Hypothalamus (tissue), 51 donors: ENCODE results near the gene CENPU.
"Not testable (repeated sequence)": the region's sequence is repeated elsewhere in the genome, so short reads cannot be mapped to it uniquely, and the experiment has no call there.

Experiments
- DNase-seq, 51 donors: peaks; one replicate each; lab custom pipeline; 2025; lab: John Stamatoyannopoulos, UW

Gene CENPU

GRCh38 chr4:184752496-184753275 is 18.8 kb upstream of the CENPU start:
- DNase-seq = no peak

- DNase-seq = no peak
These were observed 17.7 kb upstream of the CENPU start for GRCh38 chr4:184751585-184751956.

- DNase-seq = no peak
These were observed 17.2 kb upstream of the CENPU start for GRCh38 chr4:184750926-184751584.

GRCh38 chr4:184748251-184748652 is 14.4 kb upstream of the CENPU start:
- DNase-seq = no peak

- DNase-seq = no peak
These were observed 13.3 kb upstream of the CENPU start for GRCh38 chr4:184747034-184747830.

- DNase-seq = peak in 40 of 51 donors; percentile 2 to 86 (median 36)
These were observed 12.2 kb upstream of the CENPU start for GRCh38 chr4:184745831-184746795.

GRCh38 chr4:184744236-184744635 is 10.3 kb upstream of the CENPU start:
- DNase-seq = no peak

- DNase-seq = no peak
These were observed 9.8 kb upstream of the CENPU start for GRCh38 chr4:184743650-184744049.

- DNase-seq = not testable (repeated sequence)
These were observed 7.8 kb upstream of the CENPU start for GRCh38 chr4:184741651-184742050.

GRCh38 chr4:184740980-184741391 is 7.1 kb upstream of the CENPU start:
- DNase-seq = no peak

- not testable (repeated sequence) for DNase-seq
These were observed 5.7 kb upstream of the CENPU start for GRCh38 chr4:184739575-184739974.

GRCh38 chr4:184734758-184735157 is 862 bp upstream of the CENPU start:
- no peak for DNase-seq

GRCh38 chr4:184732126-184732525 is 1.8 kb downstream of the CENPU start:
- no peak for DNase-seq

GRCh38 chr4:184731056-184731455 is 2.8 kb downstream of the CENPU start:
- DNase-seq = no peak

GRCh38 chr4:184729946-184730345 is 4.0 kb downstream of the CENPU start:
- DNase-seq = no peak

- no peak for DNase-seq
These were observed 5.0 kb downstream of the CENPU start for GRCh38 chr4:184728858-184729257.

GRCh38 chr4:184727430-184727829 is 6.5 kb downstream of the CENPU start:
- no peak for DNase-seq

- no peak for DNase-seq
These were observed 11.1 kb downstream of the CENPU start for GRCh38 chr4:184722798-184723197.

GRCh38 chr4:184721254-184721653 is 12.6 kb downstream of the CENPU start:
- no peak for DNase-seq

GRCh38 chr4:184719407-184719806 is 14.5 kb downstream of the CENPU start:
- no peak for DNase-seq
